GM20000 (cell line): ENCODE results near the gene C9.

ENCODE experiments used
- DNase-seq: peaks from one replicate; pipeline ENCODE4 v3.0.0; 2012; ENCODE audit warnings: low spot score
- CTCF ChIP-seq: IDR thresholded peaks from 2 replicates; pipeline ENCODE4 v1.5.1; 2012; ENCODE audit warnings: mild to moderate bottlenecking, control low read depth; ENCODE audit errors: extremely low read depth, missing control alignments

The C9 gene

GRCh38 chr5:39257554-39257953 is 106.7 kb downstream of the C9 start:
- no peak for TF ChIP-seq CTCF
- no peak for DNase-seq

DNA sequence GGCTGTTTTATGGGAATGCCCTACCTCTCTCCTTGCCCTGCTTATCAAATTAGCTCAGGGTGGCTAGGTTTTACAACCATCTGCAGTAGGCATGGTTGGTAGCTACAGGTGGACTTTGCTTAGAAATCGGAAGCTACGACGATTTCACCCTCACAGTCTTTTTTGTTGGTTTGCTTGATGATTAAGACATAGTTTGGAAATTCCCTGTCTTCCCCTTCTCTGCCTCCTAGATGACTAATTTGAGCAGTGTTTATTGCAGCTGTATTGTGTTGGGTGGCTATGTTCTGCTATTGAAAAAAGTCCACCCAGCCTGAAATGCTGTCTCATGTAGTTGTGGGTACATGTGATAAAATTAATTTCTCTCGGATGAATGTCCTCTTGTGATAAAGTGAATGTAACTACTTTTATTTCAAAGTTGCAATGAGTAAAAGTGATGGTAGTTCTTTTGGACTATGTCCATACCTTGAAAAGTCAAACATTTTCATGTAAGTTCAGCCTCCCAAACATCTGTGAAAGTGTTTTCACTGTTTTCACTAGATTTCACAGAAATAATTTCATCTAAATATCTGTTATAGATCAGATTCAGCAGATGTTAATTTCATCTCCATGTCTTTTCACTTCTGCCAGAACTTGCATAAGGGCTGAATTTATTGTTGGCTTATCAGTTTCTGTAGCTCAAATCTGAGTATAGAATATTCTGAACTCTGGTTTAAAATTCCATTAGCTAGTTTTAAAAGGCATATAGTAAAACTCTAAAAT is 107.6 kb downstream of the C9 start:
- DNase-seq, result no peak
- TF ChIP-seq CTCF, result no peak

DNA sequence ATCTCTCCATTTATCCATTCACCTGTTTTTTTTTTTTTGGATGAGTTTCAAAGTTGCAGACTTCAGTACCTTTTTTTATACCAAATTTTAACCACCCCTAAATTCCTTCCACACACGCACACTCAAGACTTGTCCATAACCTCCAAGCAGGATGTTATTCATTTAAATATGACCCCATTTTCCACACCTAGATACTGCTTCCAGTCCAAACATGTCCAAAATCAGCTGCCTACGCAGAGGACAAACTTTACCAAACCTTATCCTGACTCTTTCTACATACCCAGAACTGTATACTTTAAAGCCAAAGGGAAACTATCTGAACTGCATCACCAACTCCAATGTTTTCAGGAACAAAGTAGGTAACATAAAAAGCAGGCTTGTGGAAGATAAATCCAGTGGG is 108.9 kb downstream of the C9 start:
- DNase-seq, result no peak
- no peak for TF ChIP-seq CTCF

- no peak for DNase-seq
- TF ChIP-seq CTCF, result no peak
Observed at GRCh38 chr5:39254671-39255070, 109.6 kb downstream of the C9 start.

DNA sequence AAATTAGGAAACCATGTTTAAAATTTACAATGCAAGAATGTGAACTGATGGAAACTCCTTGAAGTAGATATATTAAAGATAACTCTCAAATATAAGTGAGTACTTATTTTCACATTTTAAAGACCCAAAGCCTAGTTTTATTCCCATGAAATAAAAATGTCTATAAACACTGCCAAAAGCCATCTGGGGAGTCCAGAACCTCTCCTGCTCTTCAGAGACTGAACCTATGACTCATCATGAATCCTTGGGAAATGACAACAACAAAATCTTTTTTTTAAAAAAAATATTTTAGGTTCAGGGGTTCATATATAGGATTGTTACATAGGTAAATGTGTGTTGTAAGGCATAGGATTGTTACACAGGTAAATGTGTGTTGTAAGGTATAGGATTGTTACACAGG is 111.1 kb downstream of the C9 start:
- DNase-seq, result no peak
- no peak for TF ChIP-seq CTCF

GRCh38 chr5:39249564-39250274 is 114.6 kb downstream of the C9 start:
- DNase-seq, result no peak
- TF ChIP-seq CTCF, result no peak

GRCh38 chr5:39249069-39249468 is 115.2 kb downstream of the C9 start:
- no peak for DNase-seq
- TF ChIP-seq CTCF, result no peak
